ENCODE data around the gene HERC3.

The HERC3 gene

DNA sequence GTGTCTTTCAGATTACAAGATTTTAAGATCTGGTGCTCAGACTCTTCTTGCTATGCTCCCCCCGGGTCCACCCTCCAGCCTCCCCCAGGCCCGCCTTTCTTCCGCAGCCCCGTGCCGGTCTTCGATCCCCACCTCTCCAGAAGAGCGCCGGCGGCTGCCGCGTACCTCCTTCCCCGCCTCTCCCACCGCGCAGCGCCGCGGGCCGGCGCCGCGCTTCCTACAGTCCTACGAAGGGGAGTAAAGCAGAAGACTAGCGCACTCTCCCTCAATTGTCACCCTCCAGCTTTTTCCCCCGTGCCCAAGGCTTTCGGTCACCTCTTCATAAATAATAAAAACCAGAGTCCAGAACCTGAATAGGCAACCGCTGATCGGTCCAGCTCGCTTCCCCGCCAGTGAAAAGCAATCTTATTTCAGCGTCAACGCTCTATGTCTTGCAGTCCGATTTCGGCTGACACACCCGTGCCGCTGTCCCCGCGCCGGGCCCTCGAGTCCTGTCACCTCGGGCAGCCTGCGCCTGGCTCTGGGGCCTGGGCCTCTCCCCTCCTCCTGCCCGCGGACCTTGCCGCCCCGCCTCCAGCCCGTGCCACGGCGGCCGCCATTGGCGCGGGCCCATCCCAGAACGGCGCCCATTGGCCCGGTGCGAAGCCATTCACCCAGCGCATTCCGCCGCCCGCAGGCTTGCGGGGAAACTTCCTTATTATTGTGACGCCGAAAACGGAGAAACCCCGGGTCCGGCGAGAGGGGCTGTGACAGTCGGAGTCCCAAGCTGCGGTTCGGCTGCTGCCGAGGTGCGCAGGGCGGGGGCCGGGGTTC, at the start of gene HERC3:
Gene HERC3, plus strand, starts transcription at position 694 of the 813 bp plus-strand sequence. CDS start 13,344 bp downstream, outside the sequence.
- peak; percentile 93 for ATAC-seq
- Mint-ChIP-seq H3K4me3 (peak within 1 kb of the TSS; percentile 96), H3K36me3 (peaks cover 30% of the 10 kb centered on the region), H3K4me1 (peaks cover 36% of the 10 kb centered on the region), H3K9me3 (no peaks in the 10 kb centered on the region), H3K27ac (peak within 1 kb of the TSS; percentile 88)
- DNase-seq (ENCODE audit: low spot score in 2 of 2), result peak; percentile 85 to 92

DNA sequence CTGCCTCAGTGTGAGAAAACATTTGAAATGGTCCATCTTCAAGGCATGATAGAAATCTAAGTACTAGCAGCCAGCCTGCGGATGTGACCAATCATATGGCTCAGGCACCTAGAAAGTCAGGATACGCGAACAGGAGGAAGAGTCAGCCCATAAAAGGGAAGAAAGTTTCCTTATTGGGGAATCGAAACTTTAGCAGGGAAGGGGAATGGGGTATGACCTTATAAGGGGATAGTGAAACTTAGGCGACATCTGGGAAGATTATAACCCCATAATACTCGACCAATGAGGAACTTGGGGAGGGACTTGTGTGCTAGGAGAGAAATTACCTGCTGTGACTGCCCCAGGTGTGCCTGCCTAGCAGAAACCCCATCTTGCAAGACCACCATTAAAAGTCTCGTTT, 42.5 kb upstream of the HERC3 start:
- H3K4me3 Mint-ChIP-seq, result no peak overlapping the region
- H3K36me3 Mint-ChIP-seq, result no peaks in the 10 kb centered on the region
- H3K4me1 Mint-ChIP-seq, result no peaks in the 10 kb centered on the region
- no peak overlapping the region for H3K27ac Mint-ChIP-seq
- DNase-seq (ENCODE audit: low spot score in 2 of 2) (no peak), ATAC-seq (no peak)
- H3K9me3 Mint-ChIP-seq, result no peaks in the 10 kb centered on the region

DNA sequence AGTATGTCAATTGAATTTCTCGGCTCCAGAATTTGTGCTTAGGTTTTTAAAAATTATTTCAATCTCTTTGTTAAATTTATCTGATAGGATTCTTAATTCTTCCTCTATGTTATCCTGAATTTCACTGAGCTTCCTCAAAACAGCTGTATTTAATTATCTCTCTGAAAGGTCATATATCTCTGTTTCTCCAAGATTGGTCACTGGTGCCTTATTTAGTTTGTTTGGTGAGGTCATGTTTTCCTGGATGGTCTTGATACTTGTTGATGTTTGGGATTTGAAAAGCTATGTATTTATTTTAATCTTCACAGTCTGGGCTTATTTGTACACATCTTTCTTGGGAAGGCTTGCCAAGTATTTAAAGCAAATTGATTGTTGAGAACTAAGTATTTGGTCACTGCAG, 24.7 kb upstream of the HERC3 start:
- ATAC-seq (no peak), DNase-seq (ENCODE audit: low spot score in 2 of 2) (no peak)
- no peaks in the 10 kb centered on the region for H3K9me3 Mint-ChIP-seq
- no peak overlapping the region for H3K4me3 Mint-ChIP-seq
- H3K36me3 Mint-ChIP-seq, result no peaks in the 10 kb centered on the region
- H3K4me1 Mint-ChIP-seq, result no peaks in the 10 kb centered on the region
- H3K27ac Mint-ChIP-seq, result no peak overlapping the region

DNA sequence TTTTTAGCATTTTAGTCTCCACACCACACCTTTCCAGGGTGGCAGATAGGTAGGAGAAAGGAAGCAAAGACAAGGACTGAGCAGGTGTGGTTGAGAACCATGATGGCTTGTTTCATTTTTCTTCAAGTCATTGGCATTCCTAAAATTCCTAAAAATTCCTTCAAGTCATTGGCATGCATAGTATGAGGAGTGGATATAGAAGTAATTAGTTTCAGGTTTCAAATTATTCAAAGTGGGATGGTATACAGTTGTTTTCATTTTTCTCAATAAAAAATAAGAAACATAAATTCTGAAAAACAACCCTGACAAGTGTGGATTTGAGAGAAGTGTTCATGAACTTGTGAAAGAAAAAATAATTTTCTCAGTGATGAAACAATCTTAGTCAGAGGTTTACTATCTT, 22.3 kb upstream of the HERC3 start:
- H3K9me3 Mint-ChIP-seq, result no peaks in the 10 kb centered on the region
- H3K4me1 Mint-ChIP-seq, result no peaks in the 10 kb centered on the region
- ATAC-seq, result no peak
- no peak for DNase-seq (ENCODE audit: low spot score in 2 of 2)
- no peaks in the 10 kb centered on the region for H3K36me3 Mint-ChIP-seq
- H3K27ac Mint-ChIP-seq, result no peak overlapping the region
- H3K4me3 Mint-ChIP-seq, result no peak overlapping the region

DNA sequence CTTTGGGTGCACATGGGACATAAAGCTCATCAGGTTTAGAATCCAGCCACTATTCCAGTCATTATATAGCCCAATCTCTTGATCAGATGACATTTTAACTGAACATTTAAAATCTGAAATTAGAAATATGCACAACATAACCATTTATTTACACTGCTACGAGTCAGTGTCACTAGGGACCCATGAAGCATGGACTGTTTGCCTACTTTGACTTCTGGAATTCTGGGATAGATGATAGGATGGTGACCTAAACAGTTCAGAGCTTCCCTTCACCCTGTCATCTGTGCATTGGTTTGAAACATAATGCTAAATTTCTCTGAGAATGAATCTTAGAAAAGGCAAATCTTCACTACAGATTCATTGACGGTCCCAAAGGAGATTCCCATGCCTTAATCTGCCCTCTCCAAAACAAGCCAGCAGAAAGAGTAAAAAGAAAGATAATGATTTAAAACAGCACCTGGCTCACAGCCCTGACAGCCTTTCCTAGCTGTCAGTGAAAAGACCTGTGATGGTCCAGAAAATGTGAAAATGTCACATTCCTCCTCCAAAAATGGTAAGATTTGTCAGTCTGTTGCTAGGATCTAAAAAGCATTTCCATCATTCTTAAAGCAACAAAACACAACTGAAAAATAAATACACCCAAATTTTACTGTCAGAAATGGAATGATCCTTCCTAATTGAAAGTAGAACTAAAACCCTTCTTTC, 18.9 kb upstream of the HERC3 start:
- Mint-ChIP-seq H3K36me3 (no peaks in the 10 kb centered on the region), H3K9me3 (no peaks in the 10 kb centered on the region), H3K27ac (no peak overlapping the region), H3K4me3 (no peak overlapping the region), H3K4me1 (no peaks in the 10 kb centered on the region)
- ATAC-seq, result no peak
- DNase-seq (ENCODE audit: low spot score in 2 of 2), result no peak

DNA sequence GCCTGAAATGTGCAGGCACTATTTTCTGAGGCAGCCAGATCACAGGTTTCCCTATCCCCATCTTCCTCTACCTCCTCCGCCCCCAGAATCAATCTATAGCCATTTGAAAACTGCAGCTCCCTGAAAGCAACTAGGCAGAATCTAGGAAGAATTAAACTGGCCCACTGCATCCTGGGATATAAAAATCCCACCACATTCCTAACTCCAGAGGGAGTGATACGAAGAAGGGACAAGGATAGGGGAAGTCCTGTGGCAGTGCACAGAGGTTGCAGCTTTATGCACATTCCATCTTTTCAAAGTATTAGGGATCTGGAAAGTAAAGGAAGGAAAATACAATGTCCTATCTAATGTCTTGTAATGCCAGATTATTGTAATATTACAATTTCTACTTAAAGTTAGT, 18.3 kb upstream of the HERC3 start:
- H3K9me3 Mint-ChIP-seq, result no peaks in the 10 kb centered on the region
- no peak overlapping the region for H3K27ac Mint-ChIP-seq
- DNase-seq (ENCODE audit: low spot score in 2 of 2) (no peak), ATAC-seq (no peak)
- no peaks in the 10 kb centered on the region for H3K36me3 Mint-ChIP-seq
- no peaks in the 10 kb centered on the region for H3K4me1 Mint-ChIP-seq
- H3K4me3 Mint-ChIP-seq, result no peak overlapping the region

DNA sequence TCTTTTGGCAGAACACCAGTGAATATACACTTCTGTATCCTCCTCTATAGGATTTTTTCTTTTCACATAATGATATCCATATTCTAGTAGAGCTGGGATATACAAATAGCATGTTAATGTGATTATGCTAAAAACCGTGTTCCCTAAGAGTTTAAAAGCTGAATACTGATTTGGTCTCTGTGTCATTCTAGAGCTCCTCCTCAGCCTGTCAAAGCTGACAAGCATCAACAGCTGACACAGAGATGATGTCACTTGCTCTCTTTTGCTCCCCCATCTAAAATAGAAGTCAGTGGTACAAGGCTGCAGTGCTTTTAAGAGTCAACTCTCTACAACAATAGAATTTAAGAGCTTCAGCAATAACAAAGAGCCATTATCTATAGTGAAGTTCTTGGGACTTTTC, 17.1 kb upstream of the HERC3 start:
- H3K4me1 Mint-ChIP-seq, result no peaks in the 10 kb centered on the region
- ATAC-seq (peak; percentile 37), DNase-seq (ENCODE audit: low spot score in 2 of 2) (no peak)
- no peaks in the 10 kb centered on the region for H3K36me3 Mint-ChIP-seq
- no peak overlapping the region for H3K27ac Mint-ChIP-seq
- H3K4me3 Mint-ChIP-seq, result no peak overlapping the region
- H3K9me3 Mint-ChIP-seq, result no peaks in the 10 kb centered on the region

DNA sequence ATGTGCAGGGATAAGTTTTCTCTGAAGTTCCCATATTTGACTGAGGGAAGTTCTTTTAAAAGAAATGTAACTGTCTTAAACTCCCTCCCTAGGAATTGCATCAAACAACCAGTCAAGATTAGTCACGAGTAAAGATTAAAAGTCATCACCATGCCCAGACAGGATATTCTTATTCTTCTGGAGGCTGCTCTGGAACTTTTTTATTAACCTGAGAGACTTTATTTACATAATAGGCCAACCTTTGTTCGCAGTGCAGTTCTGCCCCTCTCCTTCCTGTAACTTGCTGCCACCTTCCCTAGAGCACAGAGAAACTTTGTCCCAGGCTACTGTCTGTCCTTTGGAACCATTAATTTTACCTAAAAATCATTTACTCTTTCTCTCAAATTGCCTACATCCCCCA, 9.8 kb upstream of the HERC3 start:
- no peak for DNase-seq (ENCODE audit: low spot score in 2 of 2)
- ATAC-seq, result no peak
- Mint-ChIP-seq H3K9me3 (no peaks in the 10 kb centered on the region), H3K4me1 (peaks cover 6% of the 10 kb centered on the region), H3K4me3 (no peak overlapping the region), H3K27ac (no peak overlapping the region), H3K36me3 (no peaks in the 10 kb centered on the region)

DNA sequence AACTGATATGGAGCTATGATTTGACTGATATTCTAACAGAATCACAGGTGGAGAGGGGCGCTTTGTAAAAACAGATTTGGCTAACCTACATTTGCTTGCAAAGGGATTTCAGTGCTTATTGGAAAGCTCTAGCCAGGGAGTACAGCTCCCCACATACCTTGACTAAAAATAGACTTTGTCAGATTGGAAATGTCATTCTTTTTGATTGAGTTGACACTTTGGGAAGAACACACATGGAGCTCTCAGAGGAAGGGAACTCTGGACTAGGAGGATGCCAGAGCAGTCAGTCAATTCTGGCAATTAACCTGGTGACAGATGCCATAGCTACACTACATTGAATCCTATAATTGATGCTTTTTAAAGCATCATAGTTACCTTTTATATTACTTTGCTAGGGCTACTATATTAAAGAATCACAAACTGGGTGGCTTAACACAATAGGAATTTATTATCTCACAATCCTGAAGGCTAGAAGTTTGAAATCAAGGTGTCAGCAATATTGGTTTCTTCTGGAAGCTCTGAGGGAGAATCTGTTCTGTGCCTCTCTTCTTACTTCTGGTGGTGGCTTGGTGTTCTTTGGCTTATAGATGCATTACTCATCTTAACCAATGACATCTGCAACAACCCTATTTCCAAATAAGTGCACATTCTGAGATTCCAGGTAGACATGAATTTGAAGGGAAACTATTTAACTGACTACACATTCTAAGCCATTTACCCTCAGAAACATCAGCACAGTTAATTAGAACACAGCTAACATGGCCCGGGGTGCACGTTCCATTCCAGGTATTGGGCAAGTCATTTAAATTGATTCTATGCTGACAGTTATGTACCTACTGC, 8.4 kb upstream of the HERC3 start:
- DNase-seq (ENCODE audit: low spot score in 2 of 2) (no peak), ATAC-seq (peak; percentile 36)
- Mint-ChIP-seq H3K4me3 (no peak overlapping the region), H3K27ac (no peak overlapping the region), H3K36me3 (no peaks in the 10 kb centered on the region), H3K9me3 (no peaks in the 10 kb centered on the region), H3K4me1 (peaks cover 6% of the 10 kb centered on the region)

DNA sequence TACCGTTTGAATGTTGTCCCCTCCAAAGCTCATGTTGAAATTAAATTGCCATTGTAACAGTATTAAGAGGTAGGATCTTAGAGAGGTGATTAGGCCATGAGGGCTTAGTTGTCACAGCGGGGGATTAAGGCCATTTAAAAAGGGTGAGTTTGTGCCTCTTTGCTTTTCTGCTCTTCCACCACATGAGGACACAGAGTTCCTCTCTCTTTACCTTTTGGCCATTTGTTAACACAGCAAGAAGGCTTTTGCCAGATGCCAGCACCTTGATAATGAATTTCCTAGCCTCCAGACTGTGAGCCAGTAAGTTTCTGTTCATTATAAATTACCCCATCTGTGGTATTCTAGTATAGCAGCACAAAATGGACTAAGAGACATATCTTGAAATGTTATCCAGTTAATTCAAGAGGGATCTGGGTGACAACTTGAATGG, 7.8 kb upstream of the HERC3 start:
- Mint-ChIP-seq H3K9me3 (no peaks in the 10 kb centered on the region), H3K27ac (no peak overlapping the region), H3K36me3 (no peaks in the 10 kb centered on the region), H3K4me3 (no peak overlapping the region), H3K4me1 (peaks cover 6% of the 10 kb centered on the region)
- DNase-seq (ENCODE audit: low spot score in 2 of 2), result no peak
- ATAC-seq, result no peak

DNA sequence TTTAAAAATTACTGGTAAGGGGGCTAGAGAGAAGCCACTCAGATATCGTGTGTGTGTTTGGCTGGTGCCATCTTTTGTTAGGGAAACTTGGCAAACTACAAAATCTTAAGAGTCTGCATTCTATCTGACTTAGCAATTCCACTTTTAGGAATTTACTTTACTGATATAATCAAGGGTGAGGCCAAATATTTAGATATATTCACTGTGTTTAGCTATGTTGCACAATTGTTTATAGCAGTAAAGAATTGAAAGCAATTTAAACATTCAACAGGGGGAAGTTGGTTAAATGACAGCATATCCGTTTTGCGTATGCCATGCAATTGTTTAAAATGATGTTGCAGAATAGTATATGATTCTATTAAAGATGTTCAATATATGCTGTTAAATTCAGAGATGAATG, 6.4 kb upstream of the HERC3 start:
- H3K4me1 Mint-ChIP-seq, result peaks cover 9% of the 10 kb centered on the region
- no peak overlapping the region for H3K27ac Mint-ChIP-seq
- no peaks in the 10 kb centered on the region for H3K36me3 Mint-ChIP-seq
- no peak overlapping the region for H3K4me3 Mint-ChIP-seq
- DNase-seq (ENCODE audit: low spot score in 2 of 2), result no peak
- H3K9me3 Mint-ChIP-seq, result no peaks in the 10 kb centered on the region
- ATAC-seq, result no peak

DNA sequence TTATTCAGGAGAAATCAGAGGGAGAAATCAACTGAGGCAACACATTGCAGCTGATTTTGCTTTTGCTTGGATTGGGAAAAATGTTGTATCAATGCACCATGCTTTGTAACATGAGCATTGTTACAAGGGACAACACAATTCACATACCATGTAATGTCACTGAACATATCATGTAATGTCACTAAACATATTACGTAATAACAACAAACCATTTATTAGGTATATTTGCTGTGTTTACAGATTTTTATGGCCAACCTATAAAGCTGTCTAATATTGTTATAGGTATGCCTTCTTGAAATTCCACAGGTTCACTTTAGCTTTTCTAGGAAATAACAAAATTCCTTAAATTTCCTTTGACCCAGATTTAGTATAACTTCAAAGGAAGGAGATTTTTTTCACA, 5.0 kb upstream of the HERC3 start:
- no peaks in the 10 kb centered on the region for H3K36me3 Mint-ChIP-seq
- DNase-seq (ENCODE audit: low spot score in 2 of 2) (no peak), ATAC-seq (no peak)
- no peaks in the 10 kb centered on the region for H3K9me3 Mint-ChIP-seq
- no peak overlapping the region for H3K4me3 Mint-ChIP-seq
- H3K4me1 Mint-ChIP-seq, result peaks cover 22% of the 10 kb centered on the region
- no peak overlapping the region for H3K27ac Mint-ChIP-seq

DNA sequence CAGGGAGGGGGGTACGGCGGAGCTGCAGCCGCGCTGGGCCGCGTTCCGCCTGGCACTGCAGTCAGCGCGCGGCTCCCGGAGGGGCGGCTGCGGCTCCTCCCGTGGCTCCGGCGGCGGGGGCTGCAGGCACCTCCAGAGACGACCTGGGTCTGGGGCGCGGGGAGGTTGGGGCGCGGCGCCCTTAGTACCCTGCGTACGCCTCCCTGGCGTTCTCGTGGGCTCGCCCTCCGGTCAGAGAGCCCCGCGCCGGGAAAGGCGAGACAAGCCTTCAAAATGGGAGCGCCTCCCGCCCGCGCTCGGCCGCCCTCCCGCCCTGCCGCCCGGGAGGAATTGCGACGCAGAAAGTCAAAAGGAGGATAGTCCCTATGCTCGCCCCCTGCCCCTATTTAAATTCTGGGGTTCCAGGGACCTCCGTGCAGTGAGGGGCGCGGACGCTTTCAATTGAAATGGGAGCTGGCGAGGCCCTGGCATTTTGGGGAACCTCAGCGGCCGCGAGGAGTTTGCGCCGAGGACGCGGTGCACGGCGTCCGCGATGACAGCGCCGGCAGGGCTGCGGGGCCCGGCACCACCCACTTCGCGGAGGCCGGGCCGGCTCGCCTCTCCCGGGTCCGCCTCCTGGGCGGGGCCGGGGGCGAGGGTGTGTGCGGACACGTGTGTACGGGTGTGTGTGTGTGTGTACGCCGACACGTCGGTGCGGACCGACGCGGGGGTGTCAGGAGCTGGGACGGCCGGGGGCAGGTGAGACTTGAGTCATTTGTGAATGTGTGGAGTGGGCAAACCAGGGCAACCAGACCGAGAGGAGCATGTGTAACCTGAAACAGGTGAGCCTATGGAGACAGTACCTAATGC, 544 bp downstream of the HERC3 start:
- DNase-seq (ENCODE audit: low spot score in 2 of 2) (peak; percentile 71 to 84), ATAC-seq (peak; percentile 91)
- H3K9me3 Mint-ChIP-seq, result no peaks in the 10 kb centered on the region
- H3K36me3 Mint-ChIP-seq, result peaks cover 36% of the 10 kb centered on the region
- peak overlapping the region; percentile 96 for H3K4me3 Mint-ChIP-seq
- peak overlapping the region; percentile 88 for H3K27ac Mint-ChIP-seq
- H3K4me1 Mint-ChIP-seq, result peaks cover 42% of the 10 kb centered on the region

DNA sequence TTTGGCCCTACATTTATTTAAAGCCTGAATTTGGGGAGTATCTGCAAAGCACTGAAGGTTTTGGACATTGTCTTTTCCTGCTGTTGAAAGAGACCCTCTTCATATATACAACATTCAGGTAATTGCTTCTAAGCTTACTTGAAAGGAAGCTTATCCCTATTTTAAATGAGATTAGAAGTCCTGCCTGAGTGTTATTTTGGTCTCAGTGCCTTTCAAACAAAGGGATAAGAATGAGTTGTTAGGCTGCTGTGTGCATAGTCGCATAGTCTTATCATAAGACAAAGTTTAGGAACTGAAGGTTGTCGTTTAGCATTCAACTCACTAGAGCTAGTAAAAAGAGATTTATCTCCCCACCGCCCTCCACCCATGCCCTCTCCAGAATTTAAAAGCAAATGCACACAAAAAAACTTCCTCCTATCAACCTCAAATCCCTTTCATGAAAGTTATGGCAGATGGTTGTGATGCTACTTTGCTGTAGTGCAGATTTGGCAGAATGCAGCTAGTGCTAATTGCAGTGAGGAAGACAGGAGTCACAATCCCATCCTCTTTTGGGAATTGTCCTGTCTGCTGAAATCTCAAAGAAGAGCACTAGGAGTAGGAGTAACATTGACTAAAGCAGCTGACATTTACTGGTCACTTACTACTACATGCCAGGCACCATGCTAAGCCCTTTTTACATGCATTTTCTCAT, 5.8 kb downstream of the HERC3 start:
- H3K9me3 Mint-ChIP-seq, result no peaks in the 10 kb centered on the region
- peak overlapping the region; percentile 37 for H3K4me3 Mint-ChIP-seq
- H3K4me1 Mint-ChIP-seq, result peaks cover 48% of the 10 kb centered on the region
- DNase-seq (ENCODE audit: low spot score in 2 of 2), result no peak
- peaks cover 67% of the 10 kb centered on the region for H3K36me3 Mint-ChIP-seq
- H3K27ac Mint-ChIP-seq, result peak overlapping the region; percentile 76
- ATAC-seq, result no peak
